Measurements from ENCODE around the gene NGFR.

Gene NGFR

DNA sequence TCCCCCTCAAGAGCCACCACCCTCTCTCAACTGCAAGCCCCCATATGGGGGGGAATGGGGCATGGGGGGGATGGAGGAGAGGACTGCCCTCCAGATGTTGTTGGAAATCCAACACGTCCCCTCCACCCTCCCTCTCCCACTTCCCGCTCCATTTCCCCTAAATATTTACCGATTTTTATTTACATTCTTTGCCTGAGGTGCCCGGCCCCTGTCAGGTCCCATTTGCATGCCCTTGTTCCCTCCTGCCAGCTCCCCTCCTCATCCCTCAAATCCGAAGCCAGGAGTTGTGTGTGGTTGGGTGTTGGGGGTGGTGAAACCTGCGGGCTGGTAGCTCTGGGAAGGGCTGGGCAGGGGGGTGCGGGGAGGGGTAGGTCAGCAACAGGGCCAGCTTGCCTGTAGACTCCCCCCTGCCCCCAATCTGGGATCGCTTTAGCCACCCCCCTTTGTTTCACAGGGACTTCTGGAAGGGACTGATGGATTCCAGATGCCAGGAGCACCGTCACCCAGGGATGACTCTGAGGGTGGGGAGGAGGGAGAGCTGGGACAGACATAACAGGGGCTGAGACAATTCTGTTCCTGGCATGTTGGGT, 39.7 kb upstream of the NGFR start:
- H3K4me2 ChIP-seq = no peak overlapping the region
- no peak overlapping the region for H3K4me3 ChIP-seq (IDR thresholded peaks at IDR 0.05; ENCODE audit: insufficient read depth, low read depth, low read length)
- no peak overlapping the region for H3K9ac ChIP-seq
- H3K4me1 ChIP-seq (ENCODE audit: low read depth, poor library complexity, severe bottlenecking) = no peaks in the 10 kb centered on the region
- no peak overlapping the region for H3K27ac ChIP-seq
- H4K20me1 ChIP-seq (ENCODE audit: insufficient read depth) = no peaks in the 10 kb centered on the region
- H2AFZ ChIP-seq (ENCODE audit: low read depth) = no peak overlapping the region
- TF ChIP-seq, protein P1, sequence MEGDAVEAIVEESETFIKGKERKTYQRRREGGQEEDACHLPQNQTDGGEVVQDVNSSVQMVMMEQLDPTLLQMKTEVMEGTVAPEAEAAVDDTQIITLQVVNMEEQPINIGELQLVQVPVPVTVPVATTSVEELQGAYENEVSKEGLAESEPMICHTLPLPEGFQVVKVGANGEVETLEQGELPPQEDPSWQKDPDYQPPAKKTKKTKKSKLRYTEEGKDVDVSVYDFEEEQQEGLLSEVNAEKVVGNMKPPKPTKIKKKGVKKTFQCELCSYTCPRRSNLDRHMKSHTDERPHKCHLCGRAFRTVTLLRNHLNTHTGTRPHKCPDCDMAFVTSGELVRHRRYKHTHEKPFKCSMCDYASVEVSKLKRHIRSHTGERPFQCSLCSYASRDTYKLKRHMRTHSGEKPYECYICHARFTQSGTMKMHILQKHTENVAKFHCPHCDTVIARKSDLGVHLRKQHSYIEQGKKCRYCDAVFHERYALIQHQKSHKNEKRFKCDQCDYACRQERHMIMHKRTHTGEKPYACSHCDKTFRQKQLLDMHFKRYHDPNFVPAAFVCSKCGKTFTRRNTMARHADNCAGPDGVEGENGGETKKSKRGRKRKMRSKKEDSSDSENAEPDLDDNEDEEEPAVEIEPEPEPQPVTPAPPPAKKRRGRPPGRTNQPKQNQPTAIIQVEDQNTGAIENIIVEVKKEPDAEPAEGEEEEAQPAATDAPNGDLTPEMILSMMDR (conservative IDR thresholded peaks at IDR 0.05; ENCODE audit: low read depth, low read length) = no peak
- peaks cover 88% of the 10 kb centered on the region for H3K27me3 ChIP-seq (ENCODE audit: insufficient read depth, low read depth)
- H3K36me3 ChIP-seq (ENCODE audit: insufficient read depth) = no peaks in the 10 kb centered on the region
- H3K79me2 ChIP-seq (ENCODE audit: insufficient read depth, low read depth) = no peaks in the 10 kb centered on the region

DNA sequence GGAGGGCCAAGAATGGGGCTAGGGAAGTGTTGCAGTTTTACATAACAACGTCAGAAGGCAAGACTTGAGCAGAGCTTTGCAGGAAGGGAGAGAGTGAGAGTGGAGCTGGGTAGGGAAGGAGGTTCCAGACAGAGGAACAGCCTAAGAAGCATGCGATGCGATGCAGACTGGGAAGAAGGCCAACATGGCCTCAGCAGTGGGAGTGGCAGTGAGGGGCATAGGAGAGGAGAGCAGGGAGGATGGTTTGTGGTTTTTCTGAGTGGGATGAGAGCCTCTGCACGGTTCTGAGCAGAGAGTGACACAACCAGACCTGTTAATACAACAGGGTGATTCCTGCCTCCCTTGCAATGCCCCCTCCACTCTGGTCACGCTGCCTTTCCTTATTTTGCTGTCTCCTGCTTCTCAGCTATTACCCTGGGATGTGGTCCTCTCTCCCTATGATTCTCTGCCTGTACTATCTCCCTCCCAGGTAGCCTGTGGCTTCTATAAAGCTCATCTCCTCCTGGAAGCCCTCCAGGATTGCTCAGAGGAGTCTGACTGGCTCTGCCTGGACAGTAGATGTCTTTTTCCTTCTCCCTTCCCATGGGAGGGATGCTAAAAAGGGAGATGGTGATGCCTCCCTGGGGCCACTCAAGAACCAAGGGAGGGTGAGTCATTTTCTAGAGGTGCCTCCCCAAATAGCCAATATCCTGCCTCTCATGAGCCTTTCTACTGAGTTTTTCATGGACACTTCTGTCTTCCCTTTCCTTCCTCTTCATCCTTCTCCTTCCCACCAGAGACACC, 38.7 kb upstream of the NGFR start:
- no peak overlapping the region for H3K4me3 ChIP-seq (IDR thresholded peaks at IDR 0.05; ENCODE audit: insufficient read depth, low read depth, low read length)
- H3K4me2 ChIP-seq = no peak overlapping the region
- no peaks in the 10 kb centered on the region for H3K79me2 ChIP-seq (ENCODE audit: insufficient read depth, low read depth)
- no peaks in the 10 kb centered on the region for H4K20me1 ChIP-seq (ENCODE audit: insufficient read depth)
- TF ChIP-seq, protein P1 (conservative IDR thresholded peaks at IDR 0.05; ENCODE audit: low read depth, low read length) = no peak
- no peak overlapping the region for H2AFZ ChIP-seq (ENCODE audit: low read depth)
- no peaks in the 10 kb centered on the region for H3K4me1 ChIP-seq (ENCODE audit: low read depth, poor library complexity, severe bottlenecking)
- no peak overlapping the region for H3K27ac ChIP-seq
- no peak overlapping the region for H3K9ac ChIP-seq
- H3K36me3 ChIP-seq (ENCODE audit: insufficient read depth) = no peaks in the 10 kb centered on the region
- H3K27me3 ChIP-seq (ENCODE audit: insufficient read depth, low read depth) = peaks cover 95% of the 10 kb centered on the region

DNA sequence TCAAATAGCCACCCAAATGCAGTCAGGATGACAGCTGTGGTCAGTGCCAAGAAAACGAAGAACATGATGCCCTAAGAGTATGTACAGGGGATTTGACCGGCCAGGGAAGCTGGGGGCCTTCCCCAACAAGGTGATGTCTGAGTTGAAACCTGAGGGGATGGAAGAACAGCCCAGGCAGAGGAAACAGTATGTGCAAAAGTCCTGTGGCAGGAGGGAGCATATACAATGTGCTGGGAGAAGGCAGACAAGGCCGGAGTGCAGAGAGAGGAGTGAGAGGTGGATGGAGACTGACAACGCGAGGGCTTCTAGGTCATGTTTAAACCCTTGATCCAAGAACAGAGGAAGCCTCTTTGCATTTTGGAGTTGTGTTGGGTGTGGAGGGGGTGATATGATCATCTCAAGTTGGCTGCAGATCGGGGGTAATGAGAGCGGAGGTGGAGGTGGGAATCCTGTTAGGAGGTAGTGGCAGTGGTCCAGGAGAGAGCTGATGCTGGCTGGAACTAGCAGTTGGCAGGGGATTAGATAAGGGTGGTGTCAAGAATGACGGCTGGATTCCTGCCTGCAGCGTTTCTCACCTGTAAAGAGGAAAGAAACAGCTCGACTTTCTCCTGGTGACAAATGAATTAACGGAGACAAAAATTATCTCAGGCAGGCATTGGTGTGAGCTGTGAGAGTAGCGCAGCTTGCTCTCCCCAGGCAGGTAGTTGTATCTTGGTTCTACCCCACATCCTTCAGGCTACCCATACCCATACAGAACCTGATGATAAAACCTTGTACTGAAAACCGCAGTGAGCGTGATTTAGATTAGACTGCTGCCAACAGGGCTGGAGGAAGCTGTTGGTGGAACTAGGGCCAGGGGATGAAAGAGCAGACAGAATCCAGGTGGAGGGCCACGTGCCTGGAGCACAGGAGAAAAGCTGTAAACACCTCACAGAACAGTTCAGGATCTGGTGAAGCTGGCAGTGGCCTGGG, 37.2 kb upstream of the NGFR start:
- Histone ChIP-seq H3K27ac (no peak overlapping the region), H3K36me3 (ENCODE audit: insufficient read depth) (no peaks in the 10 kb centered on the region), H3K79me2 (ENCODE audit: insufficient read depth, low read depth) (no peaks in the 10 kb centered on the region), H3K4me1 (ENCODE audit: low read depth, poor library complexity, severe bottlenecking) (no peaks in the 10 kb centered on the region), H3K27me3 (ENCODE audit: insufficient read depth, low read depth) (peaks cover 100% of the 10 kb centered on the region), H3K9ac (no peak overlapping the region), H3K4me3 (IDR thresholded peaks at IDR 0.05; ENCODE audit: insufficient read depth, low read depth, low read length) (no peak overlapping the region), H3K4me2 (no peak overlapping the region), H2AFZ (ENCODE audit: low read depth) (no peak overlapping the region), H4K20me1 (ENCODE audit: insufficient read depth) (no peaks in the 10 kb centered on the region)
- TF ChIP-seq, protein P1 (conservative IDR thresholded peaks at IDR 0.05; ENCODE audit: low read depth, low read length) = no peak

DNA sequence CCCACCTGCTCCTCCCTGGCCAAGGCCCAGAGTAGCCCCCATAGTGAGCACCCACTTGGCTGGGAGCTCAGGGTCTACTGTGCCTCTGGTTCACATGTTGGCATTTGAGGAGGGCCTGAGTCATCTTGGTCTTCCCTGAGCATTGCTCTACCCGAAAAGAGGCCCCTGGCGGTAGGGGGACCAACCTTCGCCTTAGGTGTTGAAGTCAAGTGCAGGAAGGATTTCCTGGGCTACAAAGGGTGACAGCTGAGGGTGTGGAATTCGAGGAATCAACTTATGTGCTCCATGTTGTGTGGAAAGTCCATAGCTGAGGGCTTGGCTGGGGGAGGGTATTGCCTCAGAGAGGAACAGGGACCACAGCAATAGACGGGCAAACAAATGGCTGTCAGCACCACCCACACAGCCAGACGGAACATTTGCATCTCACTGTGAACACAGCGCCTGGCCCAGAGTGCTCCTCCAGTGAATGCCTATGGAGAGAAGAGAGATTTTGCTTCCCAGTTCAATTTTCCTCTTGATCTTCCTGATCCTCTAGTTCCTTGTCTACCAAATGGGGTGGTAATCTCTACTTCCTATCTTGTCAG, 35.6 kb upstream of the NGFR start:
- H3K27me3 ChIP-seq (ENCODE audit: insufficient read depth, low read depth) = peaks cover 100% of the 10 kb centered on the region
- no peak overlapping the region for H2AFZ ChIP-seq (ENCODE audit: low read depth)
- H3K27ac ChIP-seq = no peak overlapping the region
- H3K9ac ChIP-seq = no peak overlapping the region
- no peak overlapping the region for H3K4me3 ChIP-seq (IDR thresholded peaks at IDR 0.05; ENCODE audit: insufficient read depth, low read depth, low read length)
- TF ChIP-seq, protein P1 (conservative IDR thresholded peaks at IDR 0.05; ENCODE audit: low read depth, low read length) = no peak
- no peak overlapping the region for H3K4me2 ChIP-seq
- H3K36me3 ChIP-seq (ENCODE audit: insufficient read depth) = no peaks in the 10 kb centered on the region
- H3K4me1 ChIP-seq (ENCODE audit: low read depth, poor library complexity, severe bottlenecking) = no peaks in the 10 kb centered on the region
- no peaks in the 10 kb centered on the region for H4K20me1 ChIP-seq (ENCODE audit: insufficient read depth)
- H3K79me2 ChIP-seq (ENCODE audit: insufficient read depth, low read depth) = no peaks in the 10 kb centered on the region

All from KMS-11 (cell line).